Tongue (tissue), 2 donors: Measurements from ENCODE around the gene ELP1. TPM values are rescaled to one million over a fixed set of nuclear protein-coding genes. Genes with fewer than 3 reads are reported as not detected.
"Not testable (repeated sequence)": the region's sequence is repeated elsewhere in the genome, so short reads cannot be mapped to it uniquely, and the experiment has no call there.

ENCODE experiments used
- DNase-seq: peaks from one replicate; pipeline ENCODE4 v3.0.0-alpha.2; 2015
- total RNA-seq: library from RNA; depleted of rRNA; stranded (reverse); fragments of >200 nt; gene quantifications from one replicate; pipeline ENCODE4 v1.2.3, GENCODE V29; 2014

ELP1 gene
- total RNA-seq, 1 donor from 2014 or later: 52.1 TPM

DNA sequence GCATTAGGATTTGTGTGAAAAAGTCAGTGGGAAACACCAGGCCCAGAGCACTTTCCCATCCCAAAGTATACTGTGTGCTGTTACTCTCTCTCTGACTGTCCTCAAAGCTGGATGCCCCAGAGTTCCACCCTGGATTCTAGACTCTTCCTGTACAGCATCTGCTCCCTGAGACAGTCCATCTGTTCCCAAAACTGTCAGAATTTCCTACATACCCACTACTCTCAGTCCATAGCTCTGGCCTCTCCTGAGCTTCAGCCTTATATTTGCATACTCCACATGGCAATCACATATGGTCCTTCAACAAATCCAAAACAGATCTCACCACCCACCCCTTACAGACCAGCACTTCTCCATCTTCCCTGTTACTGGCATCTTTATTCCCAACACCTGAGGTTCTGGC, 9.5 kb downstream of the ELP1 start:
- DNase-seq: no peak

DNA sequence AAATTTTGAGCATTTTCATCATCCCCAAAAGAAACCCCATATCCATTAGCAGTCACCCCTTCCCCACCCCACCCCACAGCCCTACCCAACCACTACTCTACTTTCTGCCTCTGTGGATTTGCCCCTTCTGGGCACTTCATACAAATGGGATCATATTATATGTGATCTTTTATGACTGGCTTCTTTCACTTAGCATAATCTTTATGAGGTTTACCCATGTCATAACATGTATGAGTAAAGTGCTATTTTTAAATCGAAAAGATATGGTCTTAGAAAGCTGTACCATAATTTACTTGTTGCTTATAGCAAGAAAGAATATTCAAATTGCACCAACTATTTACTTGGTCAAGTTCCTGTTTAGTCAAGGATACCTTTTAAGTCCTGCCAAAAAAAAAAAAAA, 12.7 kb downstream of the ELP1 start:
- DNase-seq: no peak

DNA sequence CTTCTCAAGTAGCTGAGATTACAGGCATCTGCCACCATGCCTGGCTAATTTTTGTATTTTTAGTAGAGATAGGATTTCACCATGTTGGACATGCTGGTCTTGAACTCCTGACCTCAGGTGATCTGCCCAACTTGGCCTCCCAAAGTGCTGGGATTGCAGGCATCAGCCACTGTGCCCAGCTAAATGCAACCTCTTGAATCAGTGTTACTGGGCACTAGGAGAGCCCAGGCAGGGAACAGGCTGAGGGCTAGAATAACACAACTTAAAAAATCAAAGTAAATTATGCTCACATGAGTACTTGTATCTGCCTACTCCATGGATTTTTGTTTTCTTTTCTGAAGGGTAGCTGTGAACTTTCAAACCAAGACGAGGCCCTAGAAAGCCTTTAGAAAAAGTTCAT, 13.5 kb downstream of the ELP1 start:
- not testable (repeated sequence) for DNase-seq

DNA sequence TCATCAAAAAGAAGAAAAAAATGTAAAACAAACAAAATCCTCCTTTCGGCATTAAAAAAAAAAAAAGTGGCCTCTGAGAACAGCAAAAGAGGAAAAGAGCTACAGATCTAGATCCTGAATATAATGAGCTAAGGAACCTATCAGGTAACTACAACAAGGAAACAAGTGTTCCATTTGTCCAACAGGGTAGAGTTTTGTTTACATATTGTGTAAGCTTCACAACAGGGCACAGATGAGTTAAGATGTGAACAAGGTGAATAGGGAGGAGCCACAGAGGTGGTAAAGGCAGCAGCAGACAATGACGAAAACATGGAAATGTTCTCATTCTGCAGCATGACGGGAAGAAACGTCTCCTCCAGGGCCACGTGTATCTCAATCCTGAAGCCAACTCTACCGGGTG, 14.4 kb downstream of the ELP1 start:
- no peak for DNase-seq

DNA sequence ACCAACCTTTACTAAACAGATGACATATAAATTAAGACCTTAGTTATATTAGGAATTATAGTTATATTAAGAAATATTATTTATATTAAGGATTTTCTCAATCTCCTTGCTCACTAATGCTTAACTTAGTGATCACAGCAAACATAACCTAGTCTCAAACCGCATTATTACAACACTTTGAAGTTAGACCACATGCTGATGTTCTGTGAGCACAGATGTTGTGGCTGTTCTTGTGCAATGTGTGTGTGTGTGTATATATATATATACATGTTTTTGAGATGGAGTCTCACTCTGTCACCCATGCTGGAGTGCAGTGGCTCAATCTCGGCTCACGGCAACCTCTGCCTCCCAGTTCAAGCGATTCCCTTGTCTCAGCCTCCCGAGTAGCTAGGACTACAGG, 20.5 kb downstream of the ELP1 start:
- no peak for DNase-seq

DNA sequence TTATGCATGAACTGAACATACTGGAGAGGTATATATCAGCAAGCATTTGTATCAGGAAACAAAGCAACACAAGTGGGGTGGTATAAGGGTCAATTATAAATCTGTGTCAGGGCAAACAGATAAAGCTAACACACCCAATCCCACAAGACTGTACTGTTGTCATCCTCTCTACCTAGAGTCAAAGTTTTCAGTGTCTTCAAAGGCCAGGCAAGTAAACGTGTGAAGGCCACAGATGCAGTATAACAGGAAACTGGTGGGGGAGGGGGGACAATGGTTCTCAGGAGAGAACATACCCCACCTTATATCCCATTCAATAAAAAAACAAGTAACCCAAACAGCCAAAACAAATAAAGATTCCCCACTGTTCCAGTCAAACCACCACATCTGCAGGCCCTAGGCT, 22.1 kb downstream of the ELP1 start:
- DNase-seq: no peak

DNA sequence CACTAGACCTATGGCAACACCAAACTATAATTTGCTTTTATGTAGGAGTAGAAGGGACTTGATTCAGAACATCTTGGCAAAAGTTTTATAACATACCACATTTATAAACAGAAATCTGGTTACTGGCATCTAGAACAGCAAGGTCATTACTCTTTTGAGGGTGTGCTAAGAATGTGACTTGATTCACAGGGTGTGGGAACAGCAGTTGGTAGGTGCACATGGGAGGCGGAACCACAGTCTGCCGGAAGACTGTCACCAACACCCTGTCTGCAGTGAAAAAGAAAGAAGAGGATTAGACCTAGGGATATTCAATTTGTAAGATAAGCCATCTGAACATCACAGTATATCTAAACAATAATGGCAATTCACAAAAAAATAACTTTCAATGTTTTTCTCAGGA, 23.0 kb downstream of the ELP1 start:
- no peak for DNase-seq

DNA sequence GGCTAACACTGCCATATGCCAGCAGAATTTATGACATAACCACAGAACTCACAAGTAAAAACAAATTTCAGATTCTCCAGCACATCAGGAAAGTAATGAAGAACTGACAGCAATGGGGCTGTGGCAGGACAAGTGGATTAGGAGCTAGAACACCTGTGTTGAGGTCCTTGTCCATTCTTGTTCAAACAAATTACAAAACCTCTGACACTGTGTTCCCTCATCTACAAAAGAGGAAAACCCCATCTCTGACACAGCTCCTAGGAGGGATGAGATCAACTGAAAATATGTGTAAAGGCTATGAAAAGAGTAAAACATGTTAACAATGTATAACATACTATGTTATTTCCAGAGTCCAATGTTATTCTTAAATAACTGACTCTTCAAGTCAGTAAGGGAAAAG, 23.5 kb downstream of the ELP1 start:
- DNase-seq: no peak

DNA sequence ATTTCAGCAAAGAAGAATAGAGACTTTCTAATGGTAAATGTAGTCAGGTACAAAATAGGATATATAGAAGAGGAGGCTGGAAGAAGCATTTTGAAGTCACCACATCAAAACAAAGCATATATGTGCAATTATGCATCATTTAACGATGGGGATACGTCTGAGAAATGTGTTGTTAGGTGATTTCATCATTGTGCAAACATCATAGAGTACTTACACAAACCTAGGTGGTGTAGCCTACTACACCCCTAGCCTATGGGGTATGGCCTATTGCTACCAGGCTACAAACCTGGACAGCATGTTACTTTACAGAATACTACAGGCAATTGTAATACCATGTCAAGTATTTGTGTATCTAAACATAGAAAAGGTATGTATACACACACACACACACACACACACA, 28.4 kb downstream of the ELP1 start:
- no peak for DNase-seq

DNA sequence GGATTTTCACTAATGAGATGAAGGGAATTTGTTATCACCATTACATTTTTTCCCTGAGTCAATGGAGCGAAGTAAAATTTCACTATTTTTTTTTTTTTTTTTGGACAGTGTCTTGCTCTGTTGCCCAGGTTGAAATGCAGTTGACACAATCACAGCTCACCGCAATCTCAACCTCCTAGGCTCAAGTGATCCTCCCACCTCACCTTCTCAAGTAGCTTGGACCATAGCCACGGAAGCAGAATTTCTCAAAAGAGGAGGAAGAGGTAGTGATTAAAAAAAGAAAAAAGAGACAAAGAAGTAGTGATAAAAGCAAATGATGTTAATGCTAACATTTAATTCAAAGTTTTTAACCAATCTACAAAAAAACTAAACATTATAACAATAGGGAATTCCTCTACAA, 29.8 kb downstream of the ELP1 start:
- no peak for DNase-seq

DNA sequence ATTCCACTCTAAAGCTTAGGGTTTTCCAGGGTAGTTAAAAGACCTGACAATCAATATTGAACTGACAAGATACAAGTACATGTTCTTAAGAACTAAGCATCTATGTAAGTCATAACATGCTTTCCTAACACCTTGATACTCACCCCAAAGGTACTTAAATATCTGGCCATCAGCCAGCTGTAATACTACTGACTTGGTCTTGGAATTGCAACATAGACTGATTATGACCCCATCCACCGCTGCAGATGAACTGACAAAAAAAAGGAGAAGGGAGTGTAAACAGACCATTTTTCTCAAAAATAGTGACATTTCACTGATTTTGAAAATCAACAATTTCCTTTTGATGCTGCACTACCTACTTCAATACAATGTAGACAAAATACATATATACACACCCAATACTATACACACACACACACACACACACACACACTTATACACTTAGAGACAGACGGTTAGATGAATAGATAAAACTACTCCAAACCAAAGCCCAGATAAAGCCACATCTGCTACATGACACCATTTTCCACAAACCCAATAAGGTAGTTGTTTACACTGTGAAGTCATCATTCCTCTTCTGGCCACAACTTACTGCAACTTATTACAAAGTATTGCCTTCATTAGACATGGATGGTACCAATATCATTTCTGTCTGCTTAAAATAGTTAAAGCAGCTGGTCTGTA, 30.4 kb downstream of the ELP1 start:
- no peak for DNase-seq

DNA sequence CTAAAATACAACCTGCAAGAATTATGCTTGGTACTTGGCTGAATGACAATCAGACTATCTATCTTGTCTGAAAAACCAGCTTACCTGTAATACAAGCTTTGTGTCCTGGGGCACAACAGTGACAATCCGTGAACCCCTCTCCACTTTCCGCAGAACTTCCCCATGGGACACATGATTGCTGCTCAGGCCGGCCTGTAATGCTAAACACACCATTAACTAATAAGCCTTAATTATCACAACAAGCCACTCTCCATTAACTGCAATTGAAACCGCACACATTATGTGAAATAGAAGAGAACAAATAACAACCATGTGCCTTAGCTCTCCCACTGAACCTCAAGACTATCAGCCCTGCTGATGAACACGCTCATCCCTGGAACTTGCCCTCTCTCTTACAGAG, 33.7 kb downstream of the ELP1 start:
- DNase-seq: no peak

DNA sequence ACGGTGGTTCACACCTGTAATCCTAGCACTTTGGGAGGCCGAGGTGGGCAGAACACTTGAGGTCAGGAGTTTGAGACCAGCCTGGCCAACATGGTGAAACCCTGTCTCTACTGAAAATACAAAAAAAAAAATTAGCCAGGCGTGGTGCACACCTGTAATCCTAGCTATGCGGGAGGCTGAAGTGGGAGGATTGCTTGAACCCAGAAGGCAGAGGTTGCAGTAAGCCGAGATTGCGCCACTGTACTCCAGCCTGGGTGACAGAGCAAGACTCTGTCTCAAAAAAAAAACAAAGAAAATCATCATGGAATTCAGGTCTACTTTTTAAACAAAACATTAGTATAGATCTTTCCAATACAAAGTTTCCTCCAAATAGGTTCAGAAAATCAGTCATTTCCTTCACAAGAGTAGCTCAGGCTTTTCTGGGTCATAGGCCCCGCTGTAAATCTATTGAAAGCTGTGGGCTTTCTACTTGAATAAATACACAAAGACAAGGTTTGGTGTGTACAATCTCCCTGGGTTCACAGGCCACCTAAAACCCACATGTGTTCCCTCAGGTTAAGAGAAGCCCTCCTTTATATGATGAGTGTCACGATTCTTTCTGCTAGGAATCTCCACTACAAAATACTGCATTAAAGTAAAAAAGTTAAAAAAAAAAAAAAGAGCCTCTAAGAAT, 34.8 kb downstream of the ELP1 start:
- DNase-seq: not testable (repeated sequence)

DNA sequence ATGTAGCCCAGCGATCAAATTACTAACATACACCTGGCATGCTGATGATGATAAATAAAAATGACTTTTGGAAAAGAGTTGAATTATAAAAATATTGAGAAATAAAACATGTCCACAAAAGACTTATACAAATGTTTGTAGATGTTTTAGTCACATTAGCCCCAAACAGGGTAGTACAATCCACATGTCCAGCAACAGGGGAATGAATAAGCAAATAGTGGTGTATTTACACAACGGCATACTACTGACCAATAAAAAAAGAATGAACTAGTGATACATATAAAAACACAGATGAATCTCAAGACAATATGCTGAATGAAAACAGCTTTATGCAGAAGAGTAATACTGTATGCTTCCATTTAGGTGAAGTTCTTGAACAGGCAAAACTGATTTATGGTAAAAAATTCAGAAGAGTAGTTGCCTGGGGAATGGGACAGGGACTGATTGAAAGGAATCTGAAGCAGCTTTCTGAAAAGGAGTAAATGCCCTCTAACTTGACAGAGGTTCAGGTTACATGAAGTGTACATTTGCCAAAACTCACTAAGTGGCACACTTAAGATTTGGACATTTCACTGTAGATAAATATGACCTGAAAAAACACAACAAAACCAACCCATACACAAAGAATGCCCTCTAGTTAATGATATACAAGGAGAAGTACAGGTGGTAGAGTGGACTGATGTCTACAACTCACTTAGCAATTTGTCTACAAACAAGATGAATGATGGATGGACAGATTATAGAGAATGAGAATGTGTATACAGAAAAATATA, 36.4 kb downstream of the ELP1 start:
- DNase-seq: no peak

DNA sequence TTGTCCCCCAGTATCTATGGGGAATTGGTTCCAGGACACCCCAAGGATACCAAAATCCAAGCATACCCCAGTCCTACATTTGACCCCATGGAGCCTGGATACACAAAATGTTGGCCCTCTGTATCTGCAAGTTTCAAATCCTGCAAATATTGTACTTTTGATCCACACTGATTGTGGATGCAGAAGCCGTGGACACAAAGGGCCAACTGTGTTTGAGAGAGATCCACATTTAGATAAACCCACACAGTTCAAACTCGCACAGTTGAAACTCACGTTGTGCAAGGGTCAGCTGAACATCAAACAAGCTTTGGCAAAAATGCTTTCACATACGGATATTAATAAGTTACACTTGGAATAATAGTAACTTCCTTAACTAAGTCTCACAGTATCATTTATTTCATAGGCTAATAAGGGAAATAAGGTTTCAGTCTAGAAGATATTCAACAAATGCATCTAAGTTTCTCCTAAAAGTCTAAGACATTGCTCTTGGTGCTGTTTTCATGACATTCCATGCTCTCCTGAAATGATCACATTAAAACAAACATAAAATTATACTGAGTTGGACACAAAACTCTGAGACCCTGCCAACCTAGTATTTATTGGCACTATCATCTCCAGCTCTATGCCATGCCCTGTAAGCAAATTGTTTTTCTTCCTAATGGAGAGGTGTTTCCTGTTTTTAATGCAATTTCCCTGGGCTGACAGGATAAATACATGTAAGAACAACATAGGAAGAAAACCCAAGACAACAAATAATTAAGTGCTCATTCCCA, 39.5 kb downstream of the ELP1 start:
- DNase-seq: no peak

DNA sequence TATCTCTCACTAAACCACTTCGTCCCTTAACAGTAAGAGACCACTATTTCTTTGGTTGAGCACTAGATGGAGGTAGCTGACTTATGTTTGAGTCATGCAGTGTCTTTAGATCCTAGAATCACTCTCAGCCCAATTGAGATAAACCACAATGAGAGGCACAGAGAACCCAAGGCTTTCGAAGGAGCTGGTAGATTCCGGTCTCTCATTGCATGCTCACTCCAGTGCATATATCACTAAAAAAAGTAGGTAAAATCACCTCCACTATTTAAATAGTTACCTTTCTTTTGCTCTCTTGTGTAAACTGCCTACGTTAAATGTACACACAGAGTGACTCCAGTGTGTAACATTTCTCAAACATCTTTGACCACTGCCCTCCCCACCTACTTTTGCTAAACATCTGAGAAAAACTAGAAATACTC, 44.3 kb downstream of the ELP1 start:
- DNase-seq: peak; percentile 5

DNA sequence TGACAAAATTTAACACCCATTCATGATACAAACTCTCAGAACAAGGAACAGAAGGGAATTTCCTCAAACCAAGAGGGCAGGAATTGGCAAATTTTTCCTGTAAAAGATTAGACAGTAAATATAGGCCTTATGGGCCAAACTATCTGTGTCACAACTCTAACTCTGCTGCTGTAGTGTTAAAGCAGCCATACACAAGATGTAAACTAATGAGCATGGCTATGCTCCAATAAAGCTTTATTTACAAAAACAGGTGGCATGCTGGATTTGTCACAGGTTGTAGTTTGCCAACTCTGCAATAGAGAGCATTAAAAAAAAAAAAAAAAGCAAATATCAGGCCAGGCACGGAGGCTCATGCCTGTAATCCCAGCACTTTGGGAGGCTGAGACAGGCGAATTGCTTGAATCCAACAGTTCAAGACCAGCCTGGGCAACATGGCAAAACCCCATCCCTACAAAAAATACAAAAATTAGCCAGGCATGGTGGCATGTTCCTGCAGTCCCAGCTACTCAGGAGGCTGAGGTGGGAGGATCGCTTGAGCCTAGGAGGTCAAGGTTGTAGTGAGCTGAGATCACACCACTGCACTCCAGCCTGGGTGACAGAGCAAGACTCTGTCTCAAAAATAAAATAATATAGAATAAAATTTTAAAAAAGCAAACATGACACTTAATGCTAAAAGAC, 47.2 kb downstream of the ELP1 start:
- not testable (repeated sequence) for DNase-seq

DNA sequence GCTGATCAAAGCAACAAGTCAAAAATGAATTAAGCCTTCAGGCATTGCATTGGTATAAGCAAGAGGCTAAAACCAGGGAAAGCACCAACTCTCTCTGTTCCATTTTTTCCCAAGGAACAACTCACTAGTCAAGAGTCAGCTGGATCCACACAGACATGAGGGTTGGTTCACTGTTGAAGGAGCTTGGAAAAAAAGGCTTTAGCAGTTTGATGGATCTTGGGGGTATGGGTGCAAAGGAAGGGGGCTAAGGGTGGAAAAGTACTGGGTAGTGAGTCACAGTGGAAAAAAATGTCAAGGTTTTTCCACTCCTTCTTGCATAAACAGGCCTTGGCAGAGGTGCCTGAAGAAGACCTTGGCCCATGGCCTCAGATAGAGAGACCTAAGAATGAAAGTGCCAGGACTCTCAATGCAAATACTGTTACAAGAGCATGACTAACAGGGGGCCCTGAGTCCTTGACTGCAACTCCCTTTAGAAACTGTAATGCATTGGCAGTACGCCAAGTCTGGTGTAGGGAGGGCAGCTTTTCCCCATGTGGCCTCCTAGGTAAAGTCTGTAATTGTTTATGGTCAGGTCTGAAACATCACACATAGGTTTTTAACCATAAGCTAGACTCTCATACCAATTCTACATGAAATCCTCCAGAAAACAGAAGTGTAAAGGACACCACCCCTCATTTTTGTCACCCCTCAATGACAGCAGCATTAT, 48.1 kb downstream of the ELP1 start:
- DNase-seq: peak; percentile 32

DNA sequence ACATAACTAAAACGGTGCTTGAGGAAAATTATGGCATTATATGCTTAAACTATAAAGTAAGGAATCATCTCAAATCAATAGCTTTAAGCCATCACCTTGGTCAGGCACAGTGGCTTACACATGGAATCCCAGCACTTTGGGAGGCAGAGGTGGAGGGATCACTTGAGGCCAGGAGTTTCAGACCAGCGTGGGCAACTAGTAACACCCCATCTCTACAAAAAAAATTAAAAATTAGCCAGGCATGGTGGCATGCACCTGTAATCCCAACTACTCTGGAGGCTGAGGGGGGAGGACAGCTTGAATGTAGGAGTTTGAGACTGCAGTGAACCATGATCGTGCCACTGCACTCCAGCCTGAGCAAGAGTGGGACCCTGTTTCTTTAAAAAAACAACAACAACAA, 49.2 kb downstream of the ELP1 start:
- DNase-seq: no peak

DNA sequence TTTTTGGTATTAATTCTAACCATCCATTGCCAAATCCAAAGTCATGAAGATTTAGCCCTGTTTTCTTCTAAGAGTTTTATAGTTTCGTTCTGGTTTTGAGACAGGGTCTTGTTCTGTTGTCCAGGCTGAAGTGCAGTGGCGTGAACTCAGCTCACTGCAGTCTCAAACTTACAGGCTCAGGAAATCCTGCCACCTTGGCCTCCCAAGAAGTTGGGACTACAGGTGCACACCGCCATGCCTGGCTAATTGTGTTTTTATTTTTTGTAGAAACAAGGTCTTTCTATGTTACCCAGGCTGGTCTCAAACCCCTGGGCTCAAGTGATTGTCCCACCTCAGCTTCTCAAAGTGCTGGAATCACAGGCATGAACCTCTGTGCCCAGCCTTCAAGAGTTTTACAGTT, 50.8 kb downstream of the ELP1 start:
- no peak for DNase-seq
